HG03103 (cell line): ENCODE data around the gene PPL.

Source experiments
- ATAC-seq: cut with Tn5 transposase; IDR thresholded peaks from one replicate; pipeline ENCODE4 v1.9.1; 2021; ENCODE audit warnings: low read depth; ENCODE audit not compliant: unreplicated experiment

Gene PPL

DNA sequence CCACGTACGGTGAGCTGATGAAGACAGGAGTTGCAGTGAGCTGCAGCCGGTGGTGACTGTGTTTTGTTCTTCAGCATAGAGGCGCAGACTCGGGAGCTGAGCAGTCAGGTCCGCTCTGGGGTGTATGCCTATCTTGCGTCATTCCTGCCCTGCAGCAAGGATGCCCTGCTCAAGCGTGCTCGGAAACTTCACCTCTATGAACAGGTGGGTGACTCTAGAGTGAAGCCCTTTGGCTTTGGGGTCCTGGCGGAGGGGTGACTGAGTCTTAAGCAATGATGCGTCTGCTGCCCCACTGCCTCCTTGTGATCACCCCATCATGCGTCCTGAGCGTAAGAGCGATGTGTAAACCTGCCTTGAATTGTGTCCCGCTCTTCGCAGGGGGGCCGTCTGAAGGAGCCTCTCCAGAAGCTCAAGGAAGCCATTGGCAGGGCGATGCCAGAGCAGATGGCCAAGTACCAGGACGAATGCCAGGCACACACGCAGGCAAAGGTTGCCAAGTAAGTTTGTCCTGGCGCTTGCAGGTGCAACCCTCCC, 66.7 kb downstream of the PPL start:
- ATAC-seq: no peak

DNA sequence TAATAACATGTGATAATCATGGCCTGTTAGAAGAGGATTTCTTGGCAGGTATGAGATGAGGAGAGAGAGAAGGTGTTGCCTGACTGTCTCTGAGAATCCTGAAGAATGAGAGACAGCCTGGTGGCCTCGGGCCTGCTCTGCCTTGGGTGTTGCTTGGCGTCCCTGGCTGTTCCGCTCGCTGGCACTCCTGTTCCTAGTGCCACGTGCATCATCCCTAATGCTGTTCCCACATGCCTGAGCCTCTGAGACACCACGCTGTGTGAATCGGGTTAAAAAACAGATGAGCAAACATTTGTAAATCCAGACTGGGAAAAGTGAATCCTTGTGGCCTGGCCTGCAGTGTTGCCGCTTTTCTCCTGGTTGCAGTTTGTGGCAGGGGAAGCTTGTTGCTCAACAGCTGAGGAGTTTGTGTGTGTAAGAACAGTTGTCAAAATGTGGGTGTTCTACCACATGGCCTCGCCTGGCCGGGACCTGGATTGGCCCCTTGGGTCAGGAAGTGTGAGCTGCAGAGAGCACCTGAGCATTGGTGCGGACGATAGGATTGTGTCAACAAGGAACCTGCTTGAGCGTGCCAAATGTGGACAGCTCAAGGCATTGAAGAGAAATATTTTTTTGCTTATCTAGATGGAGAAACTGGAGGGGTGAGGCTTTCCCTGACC, 67.7 kb downstream of the PPL start:
- no peak for ATAC-seq

DNA sequence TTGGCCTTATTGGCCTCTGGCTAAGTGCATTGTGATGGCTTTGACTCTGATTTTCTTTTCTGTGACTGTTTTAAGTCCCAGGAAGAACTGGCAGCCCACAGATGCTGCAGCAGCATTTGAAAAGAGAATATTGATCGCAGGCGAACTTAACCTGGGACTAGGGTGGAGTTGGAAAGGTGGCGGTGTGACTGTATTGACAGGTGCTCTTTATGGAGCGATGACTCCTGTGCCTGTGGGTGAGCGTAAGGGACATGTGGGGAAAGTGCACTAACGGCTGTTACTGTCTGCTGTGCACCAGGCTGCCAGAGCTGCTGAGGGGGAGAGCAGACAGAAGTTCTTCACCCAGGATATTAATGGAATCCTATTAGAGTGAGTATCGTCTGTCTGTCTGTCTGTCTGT, 68.4 kb downstream of the PPL start:
- no peak for ATAC-seq

DNA sequence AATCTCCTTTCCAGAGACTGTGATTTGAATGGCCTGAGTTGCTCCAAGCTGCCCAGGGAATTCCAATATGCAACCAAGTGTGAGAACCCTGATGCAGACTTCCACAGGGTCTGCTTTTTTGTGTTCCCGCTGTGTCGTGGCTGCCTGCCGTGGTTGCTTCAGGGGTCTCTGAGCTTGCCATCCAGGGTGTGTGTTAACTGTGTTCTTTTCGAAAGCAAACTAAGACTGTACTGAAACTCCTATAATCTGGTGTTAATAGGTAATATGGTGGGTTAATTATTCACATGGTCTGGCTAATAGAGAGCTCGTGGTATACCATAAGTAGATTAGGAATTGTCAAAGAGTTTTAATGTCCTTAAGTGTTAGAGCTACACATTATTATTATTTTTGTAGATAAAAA, 68.9 kb downstream of the PPL start:
- ATAC-seq: no peak

DNA sequence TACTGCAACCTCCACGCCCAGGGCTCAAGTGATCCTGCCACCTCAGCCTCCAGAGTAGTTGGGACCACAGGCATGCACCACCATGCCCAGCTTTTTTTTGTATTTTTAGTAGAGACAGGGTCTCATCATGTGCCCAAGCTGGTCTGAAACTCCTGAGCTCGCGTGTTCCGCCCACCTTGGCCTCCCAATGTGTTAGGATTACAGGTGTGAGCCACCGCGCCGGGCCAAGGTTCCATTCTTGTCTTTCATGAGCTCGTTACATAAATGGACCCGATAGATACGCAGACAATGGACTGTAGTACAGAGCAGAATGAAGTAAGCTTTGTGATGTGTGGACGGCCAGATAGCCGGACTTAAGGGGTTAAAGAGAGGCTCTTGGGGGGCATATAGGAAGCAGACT, 70.4 kb downstream of the PPL start:
- no peak for ATAC-seq

DNA sequence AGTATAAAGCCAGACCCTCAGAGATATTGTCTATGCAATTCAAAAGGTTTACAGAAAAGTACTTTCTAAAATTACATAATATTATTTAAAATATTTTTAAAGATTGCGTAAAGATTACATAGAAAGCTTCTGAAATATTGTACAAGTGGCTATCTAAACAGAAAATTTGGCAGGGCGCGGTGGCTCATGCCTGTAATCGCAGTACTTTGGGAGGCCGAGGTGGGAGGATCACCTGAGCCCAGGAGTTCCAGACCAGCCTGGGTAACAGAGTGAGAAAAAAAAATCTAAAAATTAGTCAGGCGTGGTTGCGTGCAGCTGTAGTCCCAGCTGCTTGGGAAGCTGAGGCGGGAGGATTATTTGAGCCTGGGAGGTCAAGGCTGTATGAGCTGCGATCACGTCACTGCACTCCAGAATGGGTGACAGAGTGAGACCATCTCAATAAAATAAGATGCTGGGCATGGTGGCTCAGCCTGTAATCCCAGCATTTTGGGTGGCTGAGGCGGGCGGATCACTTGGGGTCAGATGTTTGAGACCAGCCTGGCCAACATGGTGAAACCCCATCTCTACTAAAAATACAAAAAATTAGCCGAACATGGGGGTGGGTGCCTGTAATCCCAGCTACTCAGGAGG, 71.6 kb downstream of the PPL start:
- no peak for ATAC-seq

DNA sequence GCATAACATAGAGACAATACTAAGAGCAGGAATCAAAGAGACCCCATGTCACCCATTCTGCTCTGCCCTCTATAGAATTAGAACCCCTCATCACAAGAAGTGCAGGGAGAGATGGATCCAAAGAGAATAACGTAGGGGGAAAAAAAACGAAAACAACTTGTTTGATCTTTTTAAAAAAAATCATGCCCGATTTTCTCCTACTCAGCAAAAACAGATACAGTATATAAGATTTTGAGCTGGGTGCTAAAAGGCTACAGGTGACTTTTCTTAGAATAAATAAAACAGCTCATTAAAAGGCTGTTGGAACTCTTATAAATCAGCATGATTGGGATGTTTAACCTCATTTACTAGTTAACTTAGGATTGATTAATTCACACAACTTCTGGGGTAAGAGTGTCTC, 72.2 kb downstream of the PPL start:
- no peak for ATAC-seq

DNA sequence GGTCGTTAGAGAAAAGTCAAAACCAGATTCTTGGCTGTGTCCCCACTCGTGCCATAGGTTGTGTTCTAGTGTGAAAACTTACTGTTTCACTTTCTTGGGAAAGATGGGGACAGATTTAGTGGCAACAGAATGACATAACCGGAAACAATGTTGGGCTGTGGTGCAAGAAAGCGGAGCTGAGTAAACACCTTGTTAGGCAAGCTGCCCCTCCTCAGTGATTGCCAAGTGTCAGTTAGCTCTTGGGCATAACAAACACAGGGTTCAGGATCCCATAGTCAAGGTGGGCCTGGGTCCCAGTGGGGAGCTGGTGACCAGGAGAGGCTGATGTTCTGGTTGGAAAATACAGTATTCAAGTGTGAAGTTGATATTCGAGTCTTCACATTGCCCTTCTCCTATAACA, 74.3 kb downstream of the PPL start:
- no peak for ATAC-seq

DNA sequence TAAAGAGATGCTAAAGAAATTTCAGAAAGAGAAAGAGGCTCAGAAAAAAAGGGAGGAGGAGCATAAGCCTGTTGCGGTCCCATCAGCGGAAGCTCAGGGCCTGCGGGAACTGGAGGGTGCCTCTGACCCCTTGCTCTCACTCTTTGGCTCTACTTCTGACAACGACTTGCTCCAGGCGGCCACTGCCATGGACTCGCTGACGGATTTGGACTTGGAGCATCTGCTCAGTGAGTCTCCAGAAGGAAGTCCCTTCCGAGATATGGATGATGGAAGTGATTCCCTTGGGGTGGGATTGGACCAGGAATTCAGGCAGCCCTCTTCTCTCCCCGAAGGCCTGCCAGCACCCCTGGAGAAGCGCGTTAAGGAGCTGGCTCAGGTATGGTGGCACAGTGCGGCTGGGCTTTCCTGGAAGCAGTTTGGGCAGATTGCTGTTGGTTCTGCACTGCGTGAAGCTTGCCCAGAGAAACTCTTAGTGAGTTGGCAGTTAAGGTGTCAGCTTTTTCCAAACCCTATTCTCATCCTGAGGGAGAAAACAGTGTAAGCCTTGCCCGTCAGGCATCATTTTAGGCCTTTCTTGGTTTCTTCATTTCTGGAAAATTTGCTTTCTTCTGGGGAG, 76.1 kb downstream of the PPL start:
- ATAC-seq: no peak

DNA sequence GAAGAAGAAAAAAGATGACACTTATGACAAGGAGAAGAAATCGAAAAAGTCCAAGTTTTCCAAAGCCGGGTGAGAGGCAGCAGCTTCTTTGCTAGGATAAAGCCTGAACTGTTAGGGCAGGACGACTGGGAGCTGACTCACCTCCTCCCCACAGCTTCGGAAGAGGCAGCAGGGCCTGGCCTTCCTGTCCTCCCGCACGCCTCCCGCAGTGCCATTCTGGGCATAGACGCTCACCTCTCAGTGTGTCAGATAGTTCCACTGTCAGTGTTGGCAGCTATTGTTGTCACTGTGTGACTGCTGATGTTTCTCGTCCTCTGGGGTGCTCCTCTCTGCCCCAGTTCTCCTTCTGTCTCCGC, 77.1 kb downstream of the PPL start:
- no peak for ATAC-seq

DNA sequence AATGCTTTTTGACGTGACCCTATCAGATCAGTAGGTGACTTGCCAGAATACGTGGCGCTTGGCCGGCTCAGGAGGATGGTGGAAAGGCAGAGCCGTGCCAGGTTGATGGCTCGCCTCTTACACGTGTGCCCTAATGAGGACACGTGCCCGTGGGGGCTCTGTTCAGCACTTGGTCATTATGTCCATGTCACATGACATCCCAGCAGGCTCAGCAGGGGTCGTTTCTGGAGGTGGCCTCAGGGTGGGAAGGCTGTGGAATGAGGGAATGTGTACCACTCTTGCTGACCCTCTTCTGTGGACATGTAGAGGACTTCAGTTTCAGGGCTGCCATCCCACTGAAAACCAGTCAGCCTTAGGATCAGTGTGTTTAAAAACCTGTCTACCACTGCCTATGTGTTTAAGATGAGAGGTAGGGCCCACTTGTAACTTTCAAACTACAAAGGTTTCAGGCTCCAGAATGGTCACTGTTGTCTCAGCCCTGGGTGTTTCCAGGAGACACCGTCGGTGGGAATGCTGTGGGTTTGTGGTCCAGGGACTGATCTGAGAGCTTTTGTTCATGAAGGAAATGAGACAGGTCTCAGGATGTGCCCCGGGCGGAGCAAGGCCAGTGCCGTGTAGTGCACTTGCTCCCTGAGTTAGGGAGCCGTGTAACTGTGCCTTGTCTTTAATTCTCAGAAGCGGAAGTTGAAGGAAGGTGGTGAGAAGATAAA, 77.6 kb downstream of the PPL start:
- ATAC-seq: no peak

DNA sequence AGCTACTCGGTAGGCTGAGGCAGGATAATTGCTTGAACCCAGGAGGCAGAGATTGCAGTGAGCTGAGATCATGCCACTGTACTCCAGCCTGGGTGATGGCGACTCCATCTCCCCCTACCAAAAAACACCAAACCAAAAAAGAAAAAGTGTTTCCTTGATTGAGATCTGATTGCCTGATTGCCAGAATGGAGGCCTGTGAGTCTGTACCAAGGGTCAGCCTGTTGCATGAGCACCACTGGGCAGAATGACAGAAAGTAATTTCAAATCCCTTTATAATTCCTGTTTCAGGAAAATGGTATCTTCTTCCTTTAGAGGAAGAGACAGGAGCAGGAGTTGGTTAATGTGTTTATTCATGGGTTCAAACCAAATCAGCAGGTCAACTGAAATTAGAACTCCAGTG, 81.1 kb downstream of the PPL start:
- no peak for ATAC-seq

DNA sequence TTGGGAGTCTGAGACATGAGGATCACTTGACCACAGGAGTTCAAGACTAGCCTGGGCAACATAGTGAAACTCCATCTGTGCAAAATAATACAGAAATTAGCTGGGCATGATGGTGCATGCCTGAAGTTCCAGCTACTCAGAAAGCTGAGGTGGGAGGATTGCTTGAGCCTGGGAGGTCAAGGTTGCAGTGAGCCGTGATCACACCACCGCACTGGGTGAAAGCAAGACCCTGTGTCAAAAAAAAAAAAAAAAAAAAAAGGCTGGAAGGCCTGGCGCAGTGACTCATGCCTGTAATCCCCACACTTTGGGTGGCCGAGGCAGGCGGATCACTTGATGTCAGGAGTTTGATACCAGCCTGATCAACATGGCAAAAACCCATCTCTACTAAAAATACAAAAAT, 81.6 kb downstream of the PPL start:
- ATAC-seq: no peak

DNA sequence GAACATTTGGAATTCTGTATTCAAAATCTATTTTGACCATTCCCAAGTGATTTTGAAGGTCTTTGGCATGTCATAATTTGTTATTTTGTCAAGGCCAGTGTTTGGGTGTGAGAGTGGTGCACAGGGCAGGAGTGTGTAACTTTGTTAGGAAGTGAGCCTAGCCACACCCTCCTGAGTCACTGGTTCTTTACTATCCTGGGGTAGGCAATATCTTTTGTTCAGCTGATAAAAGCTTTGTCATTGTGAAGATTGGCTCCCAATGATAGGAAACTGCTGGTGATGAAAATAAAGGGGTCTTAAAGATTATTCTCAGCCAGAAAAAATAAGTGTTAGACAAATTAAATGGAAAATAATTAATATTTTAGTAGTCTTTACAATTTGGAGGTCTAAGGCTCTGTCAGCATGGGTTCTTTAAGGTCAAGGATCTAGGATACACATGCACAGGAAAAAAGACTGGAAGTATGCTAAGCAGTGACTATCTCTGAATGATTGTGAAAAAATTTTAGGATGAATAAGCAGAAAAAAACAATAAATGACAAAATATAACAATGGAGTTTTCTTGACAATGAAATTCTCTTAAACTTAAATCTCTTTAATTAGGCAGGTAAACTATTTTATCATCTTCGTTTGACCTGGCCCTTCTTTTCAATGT, 84.6 kb downstream of the PPL start:
- ATAC-seq: no peak

DNA sequence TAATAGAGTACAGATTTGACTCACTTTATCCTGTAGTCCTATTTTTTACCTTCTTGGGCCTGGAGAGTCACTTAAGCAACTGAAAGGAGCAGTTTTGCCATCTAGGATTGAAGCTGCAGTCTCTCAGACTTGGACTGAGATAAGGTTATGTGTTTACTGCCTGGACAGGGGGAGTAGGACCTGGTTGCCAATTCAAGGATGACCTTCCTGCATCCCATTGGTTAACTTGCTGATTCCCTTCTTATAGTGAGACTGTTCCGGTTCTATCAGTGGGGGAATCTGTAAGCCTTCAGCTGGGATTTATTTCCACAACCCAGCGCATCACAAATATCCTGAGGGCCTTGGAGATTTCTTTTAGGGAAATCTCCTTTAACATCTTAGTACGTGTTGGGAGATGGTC, 86.7 kb downstream of the PPL start:
- ATAC-seq: no peak

DNA sequence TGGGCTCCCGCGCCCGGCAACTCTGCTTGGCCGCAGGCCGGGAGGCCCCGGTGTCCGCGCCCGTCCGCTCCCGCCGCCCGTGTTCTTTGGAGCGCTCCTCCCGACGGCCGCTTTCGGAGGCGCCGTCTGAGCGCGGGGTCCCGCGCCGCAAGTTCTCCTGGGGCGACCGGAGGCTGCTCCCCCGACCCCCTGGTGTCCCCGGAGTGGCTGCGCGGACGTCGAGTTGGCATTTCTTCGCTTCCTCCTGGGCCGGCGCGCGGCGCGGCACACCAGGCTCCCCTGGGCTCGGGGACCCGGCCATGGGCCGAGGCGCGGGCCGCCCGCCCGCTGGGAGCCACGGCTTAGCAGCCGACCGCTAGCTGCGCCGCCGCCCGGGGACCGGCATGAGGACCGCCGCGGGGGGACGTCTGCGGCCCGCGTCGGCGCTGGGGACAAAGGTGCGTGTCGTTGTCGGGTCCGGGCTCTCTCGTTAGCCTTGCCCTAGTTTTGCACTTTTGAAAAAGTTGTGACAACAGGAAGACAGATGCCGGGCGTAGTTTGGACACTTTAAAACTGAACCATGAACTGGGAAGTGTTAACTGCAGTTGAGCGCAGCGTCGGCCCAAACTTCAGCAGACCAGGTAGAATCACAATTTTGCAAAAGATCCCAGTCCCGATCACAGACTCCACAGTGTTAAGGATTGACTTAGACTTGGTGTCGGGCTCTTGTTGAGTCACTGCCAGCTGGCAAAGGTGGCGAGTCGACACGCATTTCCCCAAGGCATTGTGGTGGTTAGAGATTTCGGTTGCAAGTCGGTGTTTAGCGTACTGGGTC, 89.0 kb downstream of the PPL start:
- peak; percentile 6 for ATAC-seq

DNA sequence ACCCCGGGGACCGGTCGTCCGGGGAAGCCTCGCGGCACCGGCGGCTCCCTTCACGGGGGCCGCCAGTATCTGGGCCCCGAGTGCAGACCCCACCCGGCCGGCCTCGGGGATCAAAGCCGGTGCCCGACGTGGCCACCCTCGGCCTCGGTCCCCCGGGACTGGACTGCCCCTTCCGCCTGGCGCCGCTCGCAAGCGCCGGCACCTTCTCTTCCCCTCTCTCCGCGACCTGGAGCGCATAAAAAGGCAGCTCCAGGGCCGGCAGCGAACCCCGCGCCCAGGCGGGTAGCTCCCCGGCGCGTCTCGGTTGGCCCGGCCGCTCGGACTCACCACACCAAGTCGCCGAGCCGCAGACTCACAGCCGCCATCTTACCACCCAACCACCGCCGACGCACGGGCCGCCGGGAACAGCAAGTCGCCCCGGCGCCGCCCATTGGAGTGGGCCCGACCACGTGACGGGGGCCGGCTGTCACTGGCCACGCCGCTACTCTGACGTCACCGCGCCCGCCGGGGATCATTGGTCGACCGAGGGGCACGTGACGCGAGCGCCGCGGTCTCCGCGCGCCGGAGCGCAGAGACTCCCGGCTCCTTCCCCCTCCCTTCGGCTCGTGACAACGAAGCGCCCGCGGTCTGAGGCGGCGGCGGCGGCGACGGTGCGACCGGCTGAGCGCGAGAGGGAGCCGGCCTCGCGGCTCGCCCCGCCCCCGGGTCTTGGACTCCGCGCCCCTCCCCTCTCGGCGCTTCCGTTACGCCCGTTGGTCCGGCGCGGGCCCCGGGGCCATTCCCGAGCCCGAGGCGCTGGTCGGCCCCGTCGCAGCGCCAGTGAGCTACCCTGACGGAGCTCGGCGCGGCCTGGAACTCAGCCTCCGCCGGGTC, 89.8 kb downstream of the PPL start, which contains the start of the genes GLYR1 and UBN1:
TSS of gene GLYR1 (minus strand) at position 388 of the 873 bp plus-strand sequence. CDS start at position 365, 23 bp downstream.
TSS of gene UBN1 (plus strand) at position 581 of the 873 bp plus-strand sequence. CDS start 5,437 bp downstream, outside the sequence.
- ATAC-seq: peak; percentile 85

DNA sequence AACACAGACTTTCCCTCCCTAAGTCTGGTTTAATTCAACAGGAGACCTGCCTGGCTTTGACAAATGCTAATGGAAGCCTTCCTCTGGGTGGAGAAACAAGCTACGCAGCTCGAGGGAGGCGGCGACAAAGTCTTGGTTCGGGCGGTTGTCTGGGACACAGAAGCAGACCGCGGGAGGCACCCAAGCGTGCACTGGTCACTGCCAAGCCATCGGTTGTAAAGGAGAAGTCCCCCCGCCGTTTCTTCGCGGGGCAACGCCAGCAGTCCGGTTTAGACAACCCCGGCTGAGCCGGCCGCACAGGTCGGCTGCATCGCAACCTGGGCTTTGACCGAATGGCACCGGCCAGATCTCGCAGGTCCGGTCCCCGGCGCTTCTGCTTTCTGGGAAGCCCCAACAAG, 90.4 kb downstream of the PPL start:
- peak; percentile 23 for ATAC-seq

DNA sequence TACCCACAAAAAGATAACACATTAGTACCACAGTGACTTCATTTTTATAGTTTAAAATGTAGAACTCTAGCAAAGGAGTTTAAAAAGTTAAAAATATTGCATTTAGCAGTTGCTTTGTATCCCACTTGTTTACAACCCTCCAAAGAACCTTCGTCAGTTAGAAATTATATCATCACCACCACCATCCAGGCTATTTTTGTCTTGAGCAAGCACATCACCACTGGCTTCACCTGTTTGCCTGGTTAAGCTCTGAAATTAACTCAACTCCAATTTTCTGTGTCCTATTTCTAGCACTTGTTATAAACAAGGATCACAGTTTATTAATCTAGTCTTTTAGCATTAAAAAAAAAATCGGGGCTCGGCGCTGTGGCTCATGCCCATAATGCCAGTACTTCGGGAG, 96.0 kb downstream of the PPL start:
- no peak for ATAC-seq
